ENCODE data around the gene USP37. TPM values are rescaled to one million over a fixed set of nuclear protein-coding genes. Genes with fewer than 3 reads are reported as not detected.

Gene USP37
- total RNA-seq, 1 experiment from 2014 or later, result 23.5 TPM

GRCh38 chr2:218508299-218508698 lies 59.9 kb downstream of the USP37 start:
- BruUV-seq (replicated peaks), result no TSS peak
- POLR2A ChIA-PET, result no interaction called here
- no peak overlapping the region for H2AFZ ChIP-seq (ENCODE audit: low read depth, low read length, poor library complexity, severe bottlenecking)

More at GRCh38 chr2:218508299-218508698, 59.9 kb downstream of the USP37 start:
- no peaks in the 10 kb centered on the region for H3K4me1 ChIP-seq (ENCODE audit: control insufficient read depth in 1 of 2, insufficient read depth in 2 of 2, low read length in 2 of 2)
- H3K79me2 ChIP-seq (ENCODE audit: insufficient read depth, low read length), result 0 out of 2 replicates have a peak, but pooled peaks cover 7% of the 10 kb centered on the region
- H3K27me3 ChIP-seq (ENCODE audit: insufficient read depth, low read length), result no peaks in the 10 kb centered on the region
- peaks cover 2% of the 10 kb centered on the region; the same call in 1 of the 2 replicates for H4K20me1 ChIP-seq (ENCODE audit: insufficient read depth)
- H3K9me2 ChIP-seq (ENCODE audit: insufficient read depth), result no peaks in the 10 kb centered on the region
- no peak overlapping the region for H3K27ac ChIP-seq (ENCODE audit: low read depth, low read length)
- intact Hi-C loops (cut with micrococcal nuclease), result no loop called here
- ChIA-PET RAD21 (ENCODE audit: low non-redundant PET in 1 of 2, low total read pairs in 2 of 2, uncharacterized antibody in 2 of 2, unreplicated experiment in 2 of 2) (no interaction called here), CTCF (no interaction called here)
- TF ChIP-seq CBX3 (IDR thresholded peaks at IDR 0.05; ENCODE audit: low read depth) (no peak), MAX (IDR thresholded peaks at IDR 0.05) (no peak), ZNF274 (IDR thresholded peaks at IDR 0.05; ENCODE audit: low read depth, low read length) (no peak), ZBTB33 (IDR thresholded peaks at IDR 0.05; ENCODE audit: extremely low read depth, insufficient replicate concordance, low read length) (no peak), EGR1 (IDR thresholded peaks at IDR 0.05; ENCODE audit: low read depth) (no peak), ZFX (IDR thresholded peaks at IDR 0.05) (no peak), JUND (IDR thresholded peaks at IDR 0.05) (no peak), RAD21 (IDR thresholded peaks at IDR 0.05; ENCODE audit: low read depth) (no peak), ATF3 (IDR thresholded peaks at IDR 0.05) (no peak), POLR2AphosphoS5 (IDR thresholded peaks at IDR 0.05; ENCODE audit: low read depth, low read length) (no peak), POLR2A (IDR thresholded peaks at IDR 0.05; ENCODE audit: borderline replicate concordance, extremely low read depth, insufficient read depth, insufficient read length) (no peak), SP1 (IDR thresholded peaks at IDR 0.05; ENCODE audit: low read depth) (no peak), SRF (IDR thresholded peaks at IDR 0.05; ENCODE audit: low read depth) (no peak)
- TF ChIP-seq, protein P1, sequence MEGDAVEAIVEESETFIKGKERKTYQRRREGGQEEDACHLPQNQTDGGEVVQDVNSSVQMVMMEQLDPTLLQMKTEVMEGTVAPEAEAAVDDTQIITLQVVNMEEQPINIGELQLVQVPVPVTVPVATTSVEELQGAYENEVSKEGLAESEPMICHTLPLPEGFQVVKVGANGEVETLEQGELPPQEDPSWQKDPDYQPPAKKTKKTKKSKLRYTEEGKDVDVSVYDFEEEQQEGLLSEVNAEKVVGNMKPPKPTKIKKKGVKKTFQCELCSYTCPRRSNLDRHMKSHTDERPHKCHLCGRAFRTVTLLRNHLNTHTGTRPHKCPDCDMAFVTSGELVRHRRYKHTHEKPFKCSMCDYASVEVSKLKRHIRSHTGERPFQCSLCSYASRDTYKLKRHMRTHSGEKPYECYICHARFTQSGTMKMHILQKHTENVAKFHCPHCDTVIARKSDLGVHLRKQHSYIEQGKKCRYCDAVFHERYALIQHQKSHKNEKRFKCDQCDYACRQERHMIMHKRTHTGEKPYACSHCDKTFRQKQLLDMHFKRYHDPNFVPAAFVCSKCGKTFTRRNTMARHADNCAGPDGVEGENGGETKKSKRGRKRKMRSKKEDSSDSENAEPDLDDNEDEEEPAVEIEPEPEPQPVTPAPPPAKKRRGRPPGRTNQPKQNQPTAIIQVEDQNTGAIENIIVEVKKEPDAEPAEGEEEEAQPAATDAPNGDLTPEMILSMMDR (IDR thresholded peaks at IDR 0.05 in 2 of 3, conservative IDR thresholded peaks at IDR 0.05 in 1 of 3; ENCODE audit: borderline replicate concordance in 1 of 3, insufficient read depth in 1 of 3, low read depth in 2 of 3, low read length in 2 of 3), result no peak
- no peak for ATAC-seq
- DNase-seq (ENCODE audit: low read depth, low spot score), result no peak
- no peak overlapping the region for H3K4me2 ChIP-seq (ENCODE audit: low read length)
- H3K9ac ChIP-seq (ENCODE audit: low read length), result no peak overlapping the region
- no peak overlapping the region for H3K4me3 ChIP-seq (replicated peaks in 1 of 2; ENCODE audit: low read depth in 1 of 2, low read length in 2 of 2)
- no peaks in the 10 kb centered on the region for H3K9me3 ChIP-seq (ENCODE audit: control insufficient read depth in 1 of 2, insufficient read depth in 1 of 2, low read depth in 1 of 2, low read length in 2 of 2)
- H3K36me3 ChIP-seq (ENCODE audit: control insufficient read depth in 1 of 2, insufficient read depth in 2 of 2, low read length in 2 of 2), result peaks cover 3 to 5% of the 10 kb centered on the region in 2 experiments; a peak in 2 of 4 replicates

Data from HCT116 (cell line).